GM20431 (cell line): ENCODE measurements around the gene SLC16A13.
"Not testable (repeated sequence)": the region's sequence is repeated elsewhere in the genome, so short reads cannot be mapped to it uniquely, and the experiment has no call there.

Experiments used
- in situ Hi-C: fragments of 300-500 bp; cut with MseI, MboI; formaldehyde crosslinking; loops from one replicate; pipeline ENCODE4 v1.15.0; 2020; ENCODE audit warnings: low sequenced_read_pairs; ENCODE audit not compliant: unreplicated experiment

Gene SLC16A13

DNA sequence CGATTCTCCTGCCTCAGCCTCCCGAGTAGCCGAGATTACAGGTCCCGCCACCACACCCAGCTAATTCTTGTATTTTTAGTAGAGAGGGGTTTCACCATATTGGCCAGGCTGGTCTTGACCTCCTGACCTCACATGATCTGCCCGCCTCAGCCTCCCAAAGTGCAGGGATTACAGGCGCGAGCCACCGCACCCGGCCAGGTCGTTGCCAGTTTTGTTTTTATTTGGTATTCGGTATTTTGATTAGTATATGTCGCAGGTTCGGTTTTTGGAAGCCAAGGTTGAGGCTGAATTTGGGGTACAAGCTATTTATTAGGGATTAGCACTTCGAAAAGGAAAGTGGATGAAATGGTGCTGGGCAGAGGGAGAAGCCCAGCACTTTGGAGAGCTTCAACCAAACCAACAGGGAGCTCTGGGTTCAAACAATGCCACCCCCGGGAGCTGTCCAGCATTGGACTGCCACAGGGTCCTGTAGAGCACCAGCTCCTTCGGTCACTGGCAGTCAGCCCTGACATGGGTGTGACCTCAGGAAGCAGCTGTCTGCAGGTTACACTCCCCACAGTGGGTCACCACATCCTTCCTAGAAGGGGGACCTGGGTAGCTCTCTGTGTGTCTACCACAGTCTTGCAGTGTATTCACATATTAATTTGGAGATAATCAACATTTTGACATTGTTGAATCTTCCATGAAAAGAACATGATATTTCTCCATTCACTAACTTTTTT, 45.7 kb downstream of the SLC16A13 start:
- in situ Hi-C loops, result no loop called here

- in situ Hi-C loops, result no loop called here
These were observed 47.8 kb downstream of the SLC16A13 start for GRCh38 chr17:7083592-7083991.

- in situ Hi-C loops, result no loop called here
These were observed 48.3 kb downstream of the SLC16A13 start for GRCh38 chr17:7084088-7084487.

DNA sequence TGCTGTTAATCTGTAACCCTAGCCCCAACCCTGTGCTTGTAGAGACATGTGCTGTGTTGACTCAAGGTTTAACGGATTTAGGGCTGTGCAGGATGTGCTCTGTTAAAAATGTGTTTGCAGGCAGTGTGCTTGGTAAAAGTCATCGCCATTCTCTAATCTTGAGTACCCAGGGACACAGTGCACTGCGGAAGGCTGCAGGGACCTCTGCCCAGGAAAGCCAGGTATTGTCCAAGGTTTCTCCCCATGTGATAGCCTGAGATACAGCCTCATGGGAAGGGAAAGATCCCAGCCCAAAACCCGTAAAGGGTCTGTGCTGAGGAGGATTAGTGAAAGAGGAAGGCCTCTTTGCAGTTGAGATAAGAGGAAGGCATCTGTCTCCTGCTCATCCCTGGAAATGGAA, 52.6 kb downstream of the SLC16A13 start:
- in situ Hi-C loops, result not testable (repeated sequence)

GRCh38 chr17:7089570-7089969, 53.8 kb downstream of the SLC16A13 start:
- in situ Hi-C loops, result not testable (repeated sequence)
